ENCODE measurements around the gene NAALADL1. TPM values are rescaled to one million over a fixed set of nuclear protein-coding genes. Genes with fewer than 3 reads are reported as not detected.

Gene NAALADL1
- total and polyA plus RNA-seq, 7 experiments from 2014 or later, result 12.2 to 25.3 (median 18.8) TPM

DNA sequence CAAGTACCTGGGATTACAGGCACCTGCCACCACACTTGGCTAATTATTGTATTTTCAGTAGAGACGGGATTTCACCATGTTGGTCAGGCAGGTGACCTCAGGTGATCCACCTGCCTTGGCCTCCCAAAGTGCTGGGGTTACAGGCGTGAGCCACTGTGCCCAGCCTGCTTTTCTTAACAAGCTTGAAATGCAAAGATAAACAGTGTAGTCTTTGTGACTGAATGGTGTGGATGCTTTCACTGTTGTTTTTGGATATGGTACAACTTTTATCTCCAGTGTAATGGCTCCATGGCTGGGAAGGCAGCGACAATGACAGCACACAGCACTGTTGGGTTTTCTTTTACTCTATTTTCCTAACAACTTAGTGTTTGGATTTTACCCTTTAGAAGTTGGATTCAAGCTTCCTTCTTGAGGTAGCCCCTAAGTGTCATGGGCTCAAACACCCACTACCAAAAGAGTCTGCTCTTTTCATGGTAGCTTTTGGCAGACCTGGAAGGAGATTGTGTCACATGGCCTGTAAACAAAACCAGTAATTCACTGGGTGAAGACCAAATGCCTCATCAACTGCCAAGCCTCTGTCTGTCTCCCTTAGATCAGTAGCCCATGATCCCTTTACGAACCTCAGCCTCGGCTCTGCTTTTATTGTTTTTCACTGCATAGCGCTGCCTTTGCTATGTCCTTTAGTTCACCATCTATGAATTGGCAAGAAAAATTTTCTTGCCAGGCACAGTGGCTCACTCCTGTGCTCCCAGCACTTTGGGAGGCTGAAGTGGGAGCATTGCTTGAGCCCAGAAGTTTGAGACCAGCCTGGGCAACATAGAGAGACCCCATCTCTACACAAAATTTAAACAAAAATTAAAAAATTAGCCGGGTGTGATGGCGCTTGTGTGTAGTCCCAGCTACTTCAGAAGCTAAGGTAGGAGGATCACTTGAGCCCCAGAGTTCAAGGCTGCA lies 44.1 kb upstream of the NAALADL1 start:
- Mint-ChIP-seq H3K27me3 (no peaks in the 10 kb centered on the region), H3K27ac (peak overlapping the region in 2 of 9 donors; percentile 22 to 52), H3K9me3 (no peaks in the 10 kb centered on the region), H3K4me1 (peaks cover 15 to 37% (median 23%) of the 10 kb centered on the region in 7 donors), H3K36me3 (peaks cover 0 to 22% (median 9%) of the 10 kb centered on the region in 5 donors), H3K4me3 (no peak overlapping the region)
- ChIA-PET POLR2A (interaction anchor here (0.5 to 1.6 kb wide), 3 partner anchors 12 to 327 kb away, joined by 3 to 7 read pairs (median 3); no protein-coding TSS in a partner anchor), CTCF (interaction anchor here (0.7 kb wide), 1 partner anchor 15 kb away, joined by 3 read pairs; the partner anchor contains the start of gene ZNHIT2)
- Histone ChIP-seq H3K4me3 (ENCODE audit: low read length) (no peak overlapping the region), H3K36me3 (ENCODE audit: control insufficient read depth in 2 of 3, insufficient read depth in 3 of 3, low read length in 3 of 3) (peaks cover 0 to 40% (median 7%) of the 10 kb centered on the region in 3 experiments), H3K27me3 (ENCODE audit: control insufficient read depth in 2 of 2, insufficient read depth in 2 of 2, low read length in 2 of 2) (no peaks in the 10 kb centered on the region), H3K9me3 (ENCODE audit: control insufficient read depth in 2 of 3, low read length in 3 of 3) (no peaks in the 10 kb centered on the region), H3K4me1 (ENCODE audit: control insufficient read depth in 2 of 2, insufficient read depth in 2 of 2, low read length in 2 of 2) (peaks cover 0 to 4% of the 10 kb centered on the region in 2 donors), H3K27ac (ENCODE audit: low read depth, low read length) (no peak overlapping the region)
- DNase-seq (no peak), ATAC-seq (no peak)
- intact Hi-C loops (cut with micrococcal nuclease), result no loop called here

DNA sequence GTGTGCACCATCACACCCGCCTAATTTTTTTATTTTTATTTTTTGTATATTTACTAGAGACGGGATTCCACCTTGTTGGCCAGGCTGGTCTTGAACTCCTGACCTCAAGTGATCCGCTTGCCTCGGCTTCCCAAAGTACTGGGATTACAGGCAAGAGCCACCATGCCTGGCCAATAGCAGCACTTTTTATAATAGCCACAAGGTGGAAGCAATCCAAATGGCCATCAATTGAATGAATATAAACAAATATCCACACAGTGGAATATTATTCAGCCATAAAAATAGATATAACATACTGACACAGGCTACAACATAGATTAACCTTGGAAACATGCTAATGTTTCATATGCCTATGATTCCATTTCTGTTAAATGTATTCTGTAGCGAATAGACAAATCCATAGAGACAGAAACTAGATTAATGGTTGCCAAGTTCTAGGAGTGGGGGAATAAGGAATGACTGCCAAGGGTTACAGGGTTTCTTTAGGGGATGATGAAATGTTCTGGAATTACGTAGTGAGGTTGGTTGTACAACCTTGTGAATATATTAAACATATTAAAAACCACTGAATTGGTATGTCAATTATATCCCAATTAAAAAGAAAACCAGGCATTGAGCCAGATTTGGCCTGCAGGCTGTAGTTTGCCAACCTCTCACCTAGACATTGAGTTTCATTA lies 42.5 kb upstream of the NAALADL1 start:
- no peak for DNase-seq
- Mint-ChIP-seq H3K27ac (no peak overlapping the region), H3K36me3 (peaks cover 0 to 14% (median 0%) of the 10 kb centered on the region in 5 donors), H3K9me3 (no peaks in the 10 kb centered on the region), H3K4me1 (peaks cover 13 to 39% (median 27%) of the 10 kb centered on the region in 7 donors), H3K27me3 (no peaks in the 10 kb centered on the region), H3K4me3 (no peak overlapping the region)
- Histone ChIP-seq H3K36me3 (ENCODE audit: control insufficient read depth in 2 of 3, insufficient read depth in 3 of 3, low read length in 3 of 3) (peaks cover 0 to 29% (median 5%) of the 10 kb centered on the region in 3 experiments), H3K27ac (ENCODE audit: low read depth, low read length) (no peak overlapping the region), H3K9me3 (ENCODE audit: control insufficient read depth in 2 of 3, low read length in 3 of 3) (no peaks in the 10 kb centered on the region), H3K4me3 (ENCODE audit: low read length) (no peak overlapping the region), H3K27me3 (ENCODE audit: control insufficient read depth in 2 of 2, insufficient read depth in 2 of 2, low read length in 2 of 2) (no peaks in the 10 kb centered on the region), H3K4me1 (ENCODE audit: control insufficient read depth in 2 of 2, insufficient read depth in 2 of 2, low read length in 2 of 2) (peaks cover 6 to 12% of the 10 kb centered on the region in 2 donors)
- ChIA-PET POLR2A (interaction anchor here (1.1 to 7.3 kb wide), 4 partner anchors 10 to 21 kb away, joined by 3 to 75 read pairs (median 40); partner anchors contain the start of genes FAU, MRPL49, TM7SF2 and ZNHIT2), CTCF (interaction anchor here (0.5 to 3.4 kb wide), 4 partner anchors 9 to 229 kb away, joined by 3 to 20 read pairs (median 4); no protein-coding TSS in a partner anchor)
- ATAC-seq, result no peak
- intact Hi-C loops (cut with micrococcal nuclease), result no loop called here

DNA sequence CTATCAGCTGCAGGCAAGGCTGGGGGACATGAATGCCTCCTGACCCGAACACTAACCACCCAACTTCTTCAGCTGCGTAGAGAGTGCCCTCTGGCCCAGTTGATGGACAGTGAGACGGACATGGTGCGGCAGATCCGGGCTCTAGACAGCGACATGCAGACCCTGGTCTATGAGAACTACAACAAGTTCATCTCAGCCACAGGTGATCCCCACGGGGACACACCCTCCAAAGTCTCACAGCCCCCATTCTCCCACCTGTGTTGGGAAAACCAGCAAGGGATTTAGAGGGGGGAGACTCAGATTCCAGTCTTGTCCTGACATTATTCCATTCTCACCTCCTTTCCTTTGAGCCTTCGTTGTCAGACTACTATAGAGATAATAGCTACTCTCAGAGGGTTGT lies 38.6 kb upstream of the NAALADL1 start:
- H3K36me3 ChIP-seq (ENCODE audit: control insufficient read depth in 2 of 3, insufficient read depth in 3 of 3, low read length in 3 of 3), result peaks cover 0 to 10% (median 5%) of the 10 kb centered on the region in 3 experiments
- ChIA-PET POLR2A (interaction anchor here (0.6 to 7.3 kb wide), 13 partner anchors 12 to 571 kb away, joined by 3 to 75 read pairs (median 4); partner anchors contain the start of genes FAU, MRPL49, SYVN1 and TM7SF2), CTCF (no interaction called here)
- no peaks in the 10 kb centered on the region for H3K9me3 ChIP-seq (ENCODE audit: control insufficient read depth in 2 of 3, low read length in 3 of 3)
- peak overlapping the region; percentile 88 for H3K27ac ChIP-seq (ENCODE audit: low read depth, low read length)
- H3K27ac Mint-ChIP-seq, result peak overlapping the region; percentile 89 to 98 (median 97)
- DNase-seq, result no peak
- H3K9me3 Mint-ChIP-seq, result no peaks in the 10 kb centered on the region
- peaks cover 8 to 28% (median 21%) of the 10 kb centered on the region in 7 donors for H3K4me1 Mint-ChIP-seq
- peak overlapping the region; percentile 42 to 97 (median 94) for H3K4me3 Mint-ChIP-seq
- H3K27me3 Mint-ChIP-seq, result no peaks in the 10 kb centered on the region
- no peak for ATAC-seq
- H3K36me3 Mint-ChIP-seq, result peaks cover 0 to 8% (median 0%) of the 10 kb centered on the region in 5 donors
- no peaks in the 10 kb centered on the region for H3K27me3 ChIP-seq (ENCODE audit: control insufficient read depth in 2 of 2, insufficient read depth in 2 of 2, low read length in 2 of 2)
- H3K4me3 ChIP-seq (ENCODE audit: low read length), result peak overlapping the region; percentile 92
- intact Hi-C loops (cut with micrococcal nuclease), result loop anchor here (1.0 to 5.0 kb wide), 13 partner anchors 13 to 240 kb away; partner anchors contain the start of genes ATG2A (in 2 of the 2), CDCA5 (in 2 of the 2), SNX15 (in 2 of the 2) and ZFPL1 (in 2 of the 2)
- peaks cover 9 to 15% of the 10 kb centered on the region in 2 donors for H3K4me1 ChIP-seq (ENCODE audit: control insufficient read depth in 2 of 2, insufficient read depth in 2 of 2, low read length in 2 of 2)

GRCh38 chr11:65095974-65096806 lies 37.8 kb upstream of the NAALADL1 start, which contains the start of gene VPS51:
TSS of gene VPS51 (plus strand) at chr11:65096214. CDS start at chr11:65096251, 37 bp downstream.
- CTCF ChIA-PET, result no interaction called here
- Histone ChIP-seq H3K27me3 (ENCODE audit: control insufficient read depth in 2 of 2, insufficient read depth in 2 of 2, low read length in 2 of 2) (no peaks in the 10 kb centered on the region), H3K4me3 (ENCODE audit: low read length) (peak within 1 kb of the TSS; percentile 92), H3K9me3 (ENCODE audit: control insufficient read depth in 2 of 3, low read length in 3 of 3) (no peaks in the 10 kb centered on the region), H3K36me3 (ENCODE audit: control insufficient read depth in 2 of 3, insufficient read depth in 3 of 3, low read length in 3 of 3) (peaks cover 0 to 9% (median 5%) of the 10 kb centered on the region in 3 experiments), H3K27ac (ENCODE audit: low read depth, low read length) (peak within 1 kb of the TSS; percentile 88), H3K4me1 (ENCODE audit: control insufficient read depth in 2 of 2, insufficient read depth in 2 of 2, low read length in 2 of 2) (peaks cover 9 to 15% of the 10 kb centered on the region in 2 donors)
- peak; percentile 71 to 92 (median 87) for DNase-seq
- Mint-ChIP-seq H3K9me3 (no peaks in the 10 kb centered on the region), H3K27me3 (no peaks in the 10 kb centered on the region), H3K4me1 (peaks cover 8 to 28% (median 19%) of the 10 kb centered on the region in 7 donors), H3K27ac (peak within 1 kb of the TSS; percentile 89 to 98 (median 97)), H3K4me3 (peak within 1 kb of the TSS; percentile 83 to 97 (median 94)), H3K36me3 (peaks cover 0 to 8% (median 0%) of the 10 kb centered on the region in 5 donors)
- intact Hi-C loops (cut with micrococcal nuclease), result loop anchor here (1.0 to 5.0 kb wide), 13 partner anchors 12 to 239 kb away; partner anchors contain the start of genes ATG2A (in 2 of the 2), CDCA5 (in 2 of the 2), SNX15 (in 2 of the 2) and ZFPL1 (in 2 of the 2)
- POLR2A ChIA-PET, result interaction anchor here (0.6 to 7.3 kb wide), 15 partner anchors 11 to 572 kb away, joined by 3 to 75 read pairs (median 4); partner anchors contain the start of genes ARL2, FAU, MRPL49 and SAC3D1
- peak; percentile 93 for ATAC-seq

- no peak for ATAC-seq
- peak overlapping the region; percentile 83 to 97 (median 94) for H3K4me3 Mint-ChIP-seq
- H3K4me3 ChIP-seq (ENCODE audit: low read length), result peak overlapping the region; percentile 92
These were observed 37.1 kb upstream of the NAALADL1 start for GRCh38 chr11:65095427-65095826.

More at GRCh38 chr11:65095427-65095826, 37.1 kb upstream of the NAALADL1 start:
- ChIA-PET CTCF (no interaction called here), POLR2A (interaction anchor here (0.9 to 7.3 kb wide), 12 partner anchors 10 to 471 kb away, joined by 3 to 75 read pairs (median 5); partner anchors contain the start of genes FAU, MRPL49, SAC3D1 and SNX15)
- Histone ChIP-seq H3K9me3 (ENCODE audit: control insufficient read depth in 2 of 3, low read length in 3 of 3) (no peaks in the 10 kb centered on the region), H3K27me3 (ENCODE audit: control insufficient read depth in 2 of 2, insufficient read depth in 2 of 2, low read length in 2 of 2) (no peaks in the 10 kb centered on the region), H3K27ac (ENCODE audit: low read depth, low read length) (peak overlapping the region; percentile 88), H3K36me3 (ENCODE audit: control insufficient read depth in 2 of 3, insufficient read depth in 3 of 3, low read length in 3 of 3) (peaks cover 0 to 6% (median 5%) of the 10 kb centered on the region in 3 experiments), H3K4me1 (ENCODE audit: control insufficient read depth in 2 of 2, insufficient read depth in 2 of 2, low read length in 2 of 2) (peaks cover 9 to 15% of the 10 kb centered on the region in 2 donors)
- Mint-ChIP-seq H3K27ac (peak overlapping the region; percentile 89 to 98 (median 97)), H3K36me3 (peaks cover 0 to 4% (median 0%) of the 10 kb centered on the region in 5 donors), H3K9me3 (no peaks in the 10 kb centered on the region), H3K27me3 (no peaks in the 10 kb centered on the region), H3K4me1 (peaks cover 8 to 28% (median 18%) of the 10 kb centered on the region in 7 donors)
- no peak for DNase-seq
- intact Hi-C loops (cut with micrococcal nuclease), result loop anchor here in 1 of 2 donors (5.0 kb wide), 2 partner anchors 178 to 238 kb away; partner anchors contain the start of gene ATG2A
